ENCODE measurements around the gene DLX1. TPM values are rescaled to one million over a fixed set of nuclear protein-coding genes. Genes with fewer than 3 reads are reported as not detected.

DLX1 gene
- total and polyA plus RNA-seq, 2 experiments from 2014 or later, result 3.8 to 9.5 TPM

DNA sequence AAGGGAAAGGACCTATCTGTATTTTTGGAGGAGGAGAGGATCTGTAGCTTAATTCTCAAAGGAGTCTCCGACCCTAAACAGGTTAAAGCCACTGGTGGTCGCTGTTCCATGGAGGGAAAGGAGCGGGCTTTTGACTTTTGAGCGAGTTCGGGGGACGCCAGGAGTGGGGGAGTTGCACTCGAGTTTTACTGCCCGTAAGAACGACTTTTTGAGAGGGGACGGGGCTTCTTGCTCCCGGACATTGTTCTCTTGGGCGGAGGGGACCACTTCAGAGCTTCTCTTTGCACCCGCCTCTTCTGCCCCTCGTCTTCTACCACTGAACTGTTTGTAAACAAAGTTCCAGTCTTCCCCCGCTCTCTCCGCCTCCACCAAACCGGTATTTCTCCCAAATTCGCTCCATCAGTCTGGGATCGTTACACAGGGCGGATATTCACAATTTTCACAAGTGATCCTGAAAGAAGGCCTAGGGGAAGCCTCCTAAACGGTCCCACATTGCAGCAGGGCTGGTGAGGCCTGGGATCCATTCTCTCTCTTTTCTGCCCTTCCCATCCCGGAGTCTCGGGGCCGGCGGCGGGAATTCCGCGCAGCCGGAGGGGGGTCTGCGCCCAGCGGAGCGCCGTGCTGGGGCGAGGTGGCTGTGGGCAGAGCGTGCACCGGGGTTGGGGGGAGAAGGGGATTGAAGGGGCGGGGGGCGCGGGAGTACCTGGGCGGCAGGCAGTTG, 10.8 kb downstream of the DLX1 start:
- Histone ChIP-seq H3K36me3 (ENCODE audit: low read depth) (no peaks in the 10 kb centered on the region), H3K9me2 (ENCODE audit: insufficient read depth) (no peaks in the 10 kb centered on the region), H3K4me3 (peak overlapping the region; percentile 90), H3K79me2 (ENCODE audit: insufficient read depth) (peaks cover 18% of the 10 kb centered on the region), H3K27me3 (replicated peaks; ENCODE audit: insufficient read depth) (peaks cover 11% of the 10 kb centered on the region; the same call in 1 of the 2 replicates), H4K20me1 (ENCODE audit: insufficient read depth) (no peaks in the 10 kb centered on the region), H3K4me1 (ENCODE audit: insufficient read depth) (peaks cover 43% of the 10 kb centered on the region), H3K9ac (peak overlapping the region; percentile 98), H3K9me3 (ENCODE audit: low read depth) (no peaks in the 10 kb centered on the region), H2AFZ (peak overlapping the region; percentile 80), H3K27ac (peak overlapping the region; percentile 98), H3K4me2 (ENCODE audit: unreplicated experiment) (peak overlapping the region; percentile 99), H3F3A (ENCODE audit: insufficient read depth) (peaks cover 25% of the 10 kb centered on the region)
- TF ChIP-seq EZH2 (IDR thresholded peaks at IDR 0.05; ENCODE audit: insufficient read depth, poor library complexity, severe bottlenecking), result no peak
- TF ChIP-seq EZH2phosphoT487 (IDR thresholded peaks at IDR 0.05; ENCODE audit: insufficient read depth, low read depth), result no peak
- 7 to 9% methylated on average over 37 to 40 of the region's 40 CpGs for WGBS, 2 experiments (ENCODE audit: low coverage in 1 of 2, low lambda C conversion rate in 2 of 2, missing lambda C conversion rate in 2 of 2)
- DNase-seq, result peak; percentile 55
- in situ Hi-C loops (cut with MboI), result no loop called here

DNA sequence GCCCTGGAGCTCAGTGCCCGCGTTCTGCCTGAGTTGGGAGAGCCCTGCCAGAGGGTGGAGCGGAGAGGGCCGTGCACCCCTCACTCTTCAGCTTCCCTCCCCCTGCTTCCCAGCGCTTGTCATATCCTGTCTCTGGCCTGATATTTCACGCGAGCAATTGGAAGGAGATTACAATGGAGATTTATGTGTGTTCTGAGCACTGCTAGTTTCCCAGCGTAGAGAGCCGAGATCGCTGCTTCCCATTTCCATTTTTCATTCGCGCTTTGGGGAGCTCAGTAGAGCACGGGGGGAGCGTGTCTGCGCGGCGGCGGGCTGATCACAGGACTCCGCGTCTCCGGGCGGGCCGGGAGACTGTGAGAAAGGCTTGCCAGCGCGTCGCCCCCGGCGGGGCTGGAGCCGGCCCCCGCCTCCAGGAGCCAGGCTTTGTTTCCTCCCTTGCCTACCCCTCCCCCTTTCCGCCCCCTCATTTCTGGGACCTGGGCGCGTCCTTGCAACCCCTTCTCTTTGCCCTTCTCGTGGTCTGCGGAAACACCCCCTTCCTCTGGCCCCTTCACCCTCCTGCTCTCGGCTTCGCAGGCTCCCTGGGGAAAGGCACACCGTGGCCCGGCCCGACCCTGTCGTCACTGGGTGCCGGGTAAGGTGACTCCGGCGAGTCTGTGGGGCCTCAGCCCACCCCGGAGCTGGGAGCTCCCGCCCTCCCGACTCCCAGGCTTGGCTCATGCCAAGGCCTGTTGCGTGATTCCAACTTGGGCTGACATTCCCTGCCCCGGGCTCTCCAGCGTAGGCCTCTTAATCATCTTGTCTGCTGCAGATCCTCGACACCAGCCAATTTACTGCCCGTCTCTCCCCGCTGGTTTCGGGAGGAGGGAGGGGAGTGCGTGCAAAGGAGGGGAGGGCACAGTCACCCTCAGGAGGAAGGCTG, 11.6 kb downstream of the DLX1 start:
- no peaks in the 10 kb centered on the region for H3K9me2 ChIP-seq (ENCODE audit: insufficient read depth)
- H3K4me3 ChIP-seq, result peak overlapping the region; percentile 90
- H3K27me3 ChIP-seq (replicated peaks; ENCODE audit: insufficient read depth), result peaks cover 11% of the 10 kb centered on the region; the same call in 1 of the 2 replicates
- 1% methylated on average over 47 to 55 of the region's 55 CpGs for WGBS, 2 experiments (ENCODE audit: low coverage in 1 of 2, low lambda C conversion rate in 2 of 2, missing lambda C conversion rate in 2 of 2)
- peak overlapping the region; percentile 98 for H3K9ac ChIP-seq
- peaks cover 25% of the 10 kb centered on the region for H3F3A ChIP-seq (ENCODE audit: insufficient read depth)
- TF ChIP-seq EZH2phosphoT487 (IDR thresholded peaks at IDR 0.05; ENCODE audit: insufficient read depth, low read depth) (no peak), EZH2 (IDR thresholded peaks at IDR 0.05; ENCODE audit: insufficient read depth, poor library complexity, severe bottlenecking) (no peak)
- H3K79me2 ChIP-seq (ENCODE audit: insufficient read depth), result peaks cover 24% of the 10 kb centered on the region
- H2AFZ ChIP-seq, result peak overlapping the region; percentile 80
- peaks cover 43% of the 10 kb centered on the region for H3K4me1 ChIP-seq (ENCODE audit: insufficient read depth)
- in situ Hi-C loops (cut with MboI), result no loop called here
- peak overlapping the region; percentile 99 for H3K4me2 ChIP-seq (ENCODE audit: unreplicated experiment)
- H3K27ac ChIP-seq, result peak overlapping the region; percentile 98
- no peaks in the 10 kb centered on the region for H3K36me3 ChIP-seq (ENCODE audit: low read depth)
- no peaks in the 10 kb centered on the region for H4K20me1 ChIP-seq (ENCODE audit: insufficient read depth)
- no peaks in the 10 kb centered on the region for H3K9me3 ChIP-seq (ENCODE audit: low read depth)
- DNase-seq, result peak; percentile 97

DNA sequence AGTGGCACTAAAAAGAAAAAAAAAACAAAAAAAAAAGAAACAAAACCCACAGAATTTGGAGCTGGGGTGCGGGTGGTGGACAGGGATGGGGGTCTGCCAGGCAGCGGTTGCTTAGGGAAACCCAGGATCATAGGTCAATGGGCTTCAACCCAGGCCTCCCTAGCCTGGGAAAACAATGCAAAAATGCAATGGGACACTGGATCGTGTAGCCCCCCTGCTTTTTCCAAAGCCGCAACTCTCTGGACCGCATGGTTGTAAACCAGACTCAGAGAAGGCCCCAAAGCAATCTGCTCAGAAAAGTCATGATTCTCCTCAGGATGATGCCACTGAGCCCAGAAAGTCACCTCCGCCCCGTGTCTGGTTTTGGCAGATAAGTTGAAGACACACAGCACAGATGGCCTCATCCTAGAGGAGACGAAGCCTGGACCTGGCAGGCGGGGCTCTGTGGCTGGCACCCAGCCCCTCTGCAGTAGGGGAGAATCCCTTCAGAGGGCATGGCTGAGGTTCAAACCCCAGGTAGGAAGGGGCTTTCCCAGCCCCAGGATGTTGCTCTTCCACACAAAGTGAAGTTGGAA, 12.3 kb downstream of the DLX1 start:
- DNase-seq, result peak; percentile 80
- no peaks in the 10 kb centered on the region for H3K9me2 ChIP-seq (ENCODE audit: insufficient read depth)
- peaks cover 43% of the 10 kb centered on the region for H3K4me1 ChIP-seq (ENCODE audit: insufficient read depth)
- peaks cover 25% of the 10 kb centered on the region for H3F3A ChIP-seq (ENCODE audit: insufficient read depth)
- 40 to 41% methylated on average over 9 of the region's 9 CpGs for WGBS, 2 experiments (ENCODE audit: low coverage in 1 of 2, low lambda C conversion rate in 2 of 2, missing lambda C conversion rate in 2 of 2)
- peak overlapping the region; percentile 99 for H3K4me2 ChIP-seq (ENCODE audit: unreplicated experiment)
- peak overlapping the region; percentile 90 for H3K4me3 ChIP-seq
- TF ChIP-seq EZH2 (IDR thresholded peaks at IDR 0.05; ENCODE audit: insufficient read depth, poor library complexity, severe bottlenecking) (no peak), EZH2phosphoT487 (IDR thresholded peaks at IDR 0.05; ENCODE audit: insufficient read depth, low read depth) (no peak)
- H3K36me3 ChIP-seq (ENCODE audit: low read depth), result no peaks in the 10 kb centered on the region
- in situ Hi-C loops (cut with MboI), result no loop called here
- peak overlapping the region; percentile 98 for H3K27ac ChIP-seq
- no peak overlapping the region for H2AFZ ChIP-seq
- no peaks in the 10 kb centered on the region for H4K20me1 ChIP-seq (ENCODE audit: insufficient read depth)
- H3K27me3 ChIP-seq (replicated peaks; ENCODE audit: insufficient read depth), result 0 out of 2 replicates have a peak, but pooled peaks cover 10% of the 10 kb centered on the region
- H3K9me3 ChIP-seq (ENCODE audit: low read depth), result no peaks in the 10 kb centered on the region
- peak overlapping the region; percentile 98 for H3K9ac ChIP-seq
- peaks cover 24% of the 10 kb centered on the region for H3K79me2 ChIP-seq (ENCODE audit: insufficient read depth)

DNA sequence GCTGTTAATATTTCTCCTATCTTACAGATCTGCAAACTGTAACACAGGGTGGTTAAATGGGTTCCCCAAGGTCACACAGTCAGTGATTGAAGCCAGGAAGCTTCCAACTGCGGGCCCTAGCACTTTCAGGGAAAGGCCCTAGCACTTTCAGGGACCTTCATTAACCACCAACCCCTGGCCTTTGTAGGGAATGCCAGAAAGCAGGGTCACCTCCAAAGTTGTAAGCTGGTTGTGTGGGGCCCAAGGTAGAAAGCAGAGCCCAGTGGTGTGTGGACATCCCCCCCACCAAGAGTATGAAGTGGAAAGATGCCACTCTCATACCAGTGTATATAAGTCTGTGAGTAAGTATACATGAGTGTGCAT, 13.0 kb downstream of the DLX1 start:
- Histone ChIP-seq H4K20me1 (ENCODE audit: insufficient read depth) (no peaks in the 10 kb centered on the region), H3K4me2 (ENCODE audit: unreplicated experiment) (peak overlapping the region; percentile 99), H3K79me2 (ENCODE audit: insufficient read depth) (peaks cover 24% of the 10 kb centered on the region), H2AFZ (0 out of 2 replicates have a peak overlapping the region, but pooled peaks have one; percentile 44), H3K4me1 (ENCODE audit: insufficient read depth) (peaks cover 43% of the 10 kb centered on the region), H3K9me2 (ENCODE audit: insufficient read depth) (no peaks in the 10 kb centered on the region), H3F3A (ENCODE audit: insufficient read depth) (peaks cover 28% of the 10 kb centered on the region), H3K9me3 (ENCODE audit: low read depth) (no peaks in the 10 kb centered on the region), H3K27me3 (replicated peaks; ENCODE audit: insufficient read depth) (0 out of 2 replicates have a peak, but pooled peaks cover 4% of the 10 kb centered on the region), H3K9ac (peak overlapping the region; percentile 98), H3K4me3 (peak overlapping the region; percentile 83), H3K27ac (peak overlapping the region; percentile 98), H3K36me3 (ENCODE audit: low read depth) (no peaks in the 10 kb centered on the region)
- TF ChIP-seq EZH2phosphoT487 (IDR thresholded peaks at IDR 0.05; ENCODE audit: insufficient read depth, low read depth), result no peak
- no peak for TF ChIP-seq EZH2 (IDR thresholded peaks at IDR 0.05; ENCODE audit: insufficient read depth, poor library complexity, severe bottlenecking)
- in situ Hi-C loops (cut with MboI), result no loop called here
- WGBS, 2 experiments (ENCODE audit: low coverage in 1 of 2, low lambda C conversion rate in 2 of 2, missing lambda C conversion rate in 2 of 2), result 58 to 71% methylated on average over 1 of the region's 1 CpG
- peak; percentile 38 for DNase-seq

All from GM23248 (cell line).